Tibial artery (tissue), 4 donors: Measurements from ENCODE around the gene SPOCK3.

ENCODE experiments used
- DNase-seq, 2 donors: peaks; one replicate each; pipeline ENCODE4 v3.0.0-alpha.2; 2019
- H3K27ac ChIP-seq, 2 donors: fragments of 200-600 bp; sonication (generic) in 1 of 2; 1 replicate in 1 of 2; 2 replicates in 1 of 2; pipeline ENCODE4 v1.5.1; 2018 to 2019; ENCODE audit warnings: mild to moderate bottlenecking in 1 of 2
- H3K27me3 ChIP-seq, 2 donors: fragments of 200-600 bp; sonication (generic) in 1 of 2; one replicate each; pipeline versions ENCODE4 v1.5.1 to v1.6.0; 2016 to 2019
- H3K36me3 ChIP-seq, 3 donors: fragments of 200-600 bp; sonication (generic) in 2 of 3; one replicate each; pipeline ENCODE4 v1.5.1; 2016 to 2019; ENCODE audit warnings: mild to moderate bottlenecking in 2 of 3
- H3K4me1 ChIP-seq, 4 donors: fragments of 200-600 bp; sonication (generic) in 2 of 4; 1 replicate in 3 of 4; 2 replicates in 1 of 4; pipeline ENCODE4 v1.5.1; 2016 to 2019
- H3K4me3 ChIP-seq, 2 donors: fragments of 200-600 bp; sonication (generic) in 1 of 2; 1 replicate in 1 of 2; 2 replicates in 1 of 2; pipeline ENCODE4 v1.5.1; 2018 to 2019; ENCODE audit warnings: mild to moderate bottlenecking in 2 of 2
- H3K9me3 ChIP-seq, 3 donors: fragments of 200-600 bp; sonication (generic) in 1 of 3; one replicate each; pipeline ENCODE4 v1.5.1; 2016 to 2019
- intact Hi-C: fragments of 100-400 bp; cut with DNase I; formaldehyde crosslinking; loops from one replicate; pipeline ENCODE4 v1.15.0; 2023; ENCODE audit warnings: low total_unique reads
- TF ChIP-seq, protein P1 (sequence below), 2 experiments: fragments of 200-600 bp in 1 of 2; fragments of 450-650 bp in 1 of 2; IDR thresholded peaks; one replicate each; pipeline ENCODE4 v1.5.1; 2017 to 2019; ENCODE audit warnings: antibody characterized with exemption in 2 of 2, mild to moderate bottlenecking in 1 of 2, moderate library complexity in 1 of 2

SPOCK3 gene

DNA sequence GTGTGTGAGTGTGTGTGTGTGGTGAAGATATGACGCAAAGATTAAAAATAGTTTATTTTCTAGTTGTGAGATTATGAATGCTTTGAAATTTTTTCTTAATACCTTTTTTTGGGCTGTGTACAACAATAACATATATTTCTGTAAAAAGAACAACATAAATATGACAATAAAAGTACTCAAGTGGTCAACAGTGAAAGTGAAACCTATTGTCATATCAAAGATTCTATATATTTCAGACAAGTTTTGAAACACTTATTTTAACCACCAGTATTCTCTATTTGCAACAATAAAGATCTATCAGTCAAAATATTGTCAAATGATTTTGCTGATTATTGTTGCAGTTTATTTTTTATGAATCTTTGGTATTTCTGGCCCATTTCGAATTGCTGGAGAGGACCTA is 98.0 kb downstream of the SPOCK3 start:
- TF ChIP-seq, protein P1, sequence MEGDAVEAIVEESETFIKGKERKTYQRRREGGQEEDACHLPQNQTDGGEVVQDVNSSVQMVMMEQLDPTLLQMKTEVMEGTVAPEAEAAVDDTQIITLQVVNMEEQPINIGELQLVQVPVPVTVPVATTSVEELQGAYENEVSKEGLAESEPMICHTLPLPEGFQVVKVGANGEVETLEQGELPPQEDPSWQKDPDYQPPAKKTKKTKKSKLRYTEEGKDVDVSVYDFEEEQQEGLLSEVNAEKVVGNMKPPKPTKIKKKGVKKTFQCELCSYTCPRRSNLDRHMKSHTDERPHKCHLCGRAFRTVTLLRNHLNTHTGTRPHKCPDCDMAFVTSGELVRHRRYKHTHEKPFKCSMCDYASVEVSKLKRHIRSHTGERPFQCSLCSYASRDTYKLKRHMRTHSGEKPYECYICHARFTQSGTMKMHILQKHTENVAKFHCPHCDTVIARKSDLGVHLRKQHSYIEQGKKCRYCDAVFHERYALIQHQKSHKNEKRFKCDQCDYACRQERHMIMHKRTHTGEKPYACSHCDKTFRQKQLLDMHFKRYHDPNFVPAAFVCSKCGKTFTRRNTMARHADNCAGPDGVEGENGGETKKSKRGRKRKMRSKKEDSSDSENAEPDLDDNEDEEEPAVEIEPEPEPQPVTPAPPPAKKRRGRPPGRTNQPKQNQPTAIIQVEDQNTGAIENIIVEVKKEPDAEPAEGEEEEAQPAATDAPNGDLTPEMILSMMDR (IDR thresholded peaks at IDR 0.05) = no peak
- H3K27ac ChIP-seq = no peak overlapping the region
- no peaks in the 10 kb centered on the region for H3K36me3 ChIP-seq
- no peaks in the 10 kb centered on the region for H3K27me3 ChIP-seq
- no peak for DNase-seq
- intact Hi-C loops = no loop called here
- no peaks in the 10 kb centered on the region for H3K4me1 ChIP-seq
- no peaks in the 10 kb centered on the region for H3K9me3 ChIP-seq
- no peak overlapping the region for H3K4me3 ChIP-seq

DNA sequence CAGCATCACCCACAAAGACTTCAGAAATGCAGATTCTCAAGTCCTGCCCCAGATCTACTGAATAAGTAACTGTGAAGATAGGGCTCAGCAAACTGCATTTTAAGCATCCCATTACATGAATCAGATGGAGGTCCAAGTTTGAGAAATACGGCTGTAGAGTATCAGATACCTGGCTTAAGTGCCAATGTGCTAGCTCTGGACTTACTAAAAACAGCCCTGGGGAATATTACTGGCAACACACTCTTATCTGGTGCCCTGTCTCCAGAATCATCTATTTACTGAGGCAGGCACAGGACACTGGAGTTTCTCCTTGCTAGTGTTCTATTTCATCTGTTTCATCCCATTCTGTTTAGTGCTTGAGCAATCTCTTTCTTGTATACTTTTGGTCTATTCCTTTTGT is 105.1 kb downstream of the SPOCK3 start:
- H3K27ac ChIP-seq = no peak overlapping the region
- no peak for DNase-seq

DNA sequence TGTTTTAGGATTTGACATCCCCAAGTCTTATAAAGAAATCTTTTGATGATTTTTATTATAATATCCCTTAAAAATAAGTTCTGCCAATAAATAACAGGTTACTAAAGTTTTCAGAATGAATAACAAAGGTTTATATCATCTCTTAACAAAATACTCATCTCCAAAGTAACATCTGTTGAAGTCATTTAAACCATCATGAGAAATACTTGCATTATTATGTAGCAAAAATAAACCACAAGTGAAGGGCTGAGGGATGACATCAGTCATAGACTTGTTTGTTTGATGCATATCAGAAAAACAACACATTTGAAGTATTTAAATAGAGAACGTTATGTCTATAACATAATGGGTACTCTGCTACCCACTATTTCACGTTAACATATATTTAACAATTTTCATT is 114.9 kb downstream of the SPOCK3 start:
- Histone ChIP-seq H3K27me3 (no peaks in the 10 kb centered on the region), H3K27ac (no peak overlapping the region), H3K36me3 (no peaks in the 10 kb centered on the region), H3K9me3 (no peaks in the 10 kb centered on the region), H3K4me1 (no peaks in the 10 kb centered on the region), H3K4me3 (no peak overlapping the region)
- intact Hi-C loops = no loop called here
- TF ChIP-seq, protein P1 (IDR thresholded peaks at IDR 0.05) = no peak
- no peak for DNase-seq

More for the DNA sequence above, 105.1 kb downstream of the SPOCK3 start:
- Histone ChIP-seq H3K27me3 (no peaks in the 10 kb centered on the region), H3K9me3 (no peaks in the 10 kb centered on the region), H3K36me3 (no peaks in the 10 kb centered on the region), H3K4me3 (no peak overlapping the region), H3K4me1 (no peaks in the 10 kb centered on the region)
- intact Hi-C loops = no loop called here
- TF ChIP-seq, protein P1 (IDR thresholded peaks at IDR 0.05) = no peak

DNA sequence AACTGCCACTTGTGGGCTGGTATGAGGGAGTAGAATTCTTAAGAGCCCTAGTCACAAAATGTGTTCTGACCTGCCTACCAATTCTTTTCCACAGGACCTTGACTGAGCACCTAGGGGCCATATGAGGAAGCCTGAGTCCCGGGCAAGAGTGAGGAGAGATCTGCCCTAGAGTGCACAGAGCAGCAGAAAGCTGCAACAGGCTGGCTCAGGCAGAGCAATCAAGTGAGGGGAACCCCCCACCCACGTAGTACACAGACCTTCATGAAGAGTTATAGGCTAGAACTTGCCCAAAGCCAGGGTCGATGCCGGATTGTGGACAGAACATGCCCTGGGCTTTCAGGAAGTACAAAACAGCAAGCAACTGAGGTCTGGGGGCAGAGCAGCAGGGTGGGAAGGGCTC is 117.0 kb downstream of the SPOCK3 start:
- Histone ChIP-seq H3K36me3 (no peaks in the 10 kb centered on the region), H3K27me3 (no peaks in the 10 kb centered on the region), H3K9me3 (no peaks in the 10 kb centered on the region), H3K4me1 (no peaks in the 10 kb centered on the region), H3K4me3 (no peak overlapping the region), H3K27ac (no peak overlapping the region)
- no peak for DNase-seq
- TF ChIP-seq, protein P1 (IDR thresholded peaks at IDR 0.05) = no peak
- intact Hi-C loops = no loop called here

DNA sequence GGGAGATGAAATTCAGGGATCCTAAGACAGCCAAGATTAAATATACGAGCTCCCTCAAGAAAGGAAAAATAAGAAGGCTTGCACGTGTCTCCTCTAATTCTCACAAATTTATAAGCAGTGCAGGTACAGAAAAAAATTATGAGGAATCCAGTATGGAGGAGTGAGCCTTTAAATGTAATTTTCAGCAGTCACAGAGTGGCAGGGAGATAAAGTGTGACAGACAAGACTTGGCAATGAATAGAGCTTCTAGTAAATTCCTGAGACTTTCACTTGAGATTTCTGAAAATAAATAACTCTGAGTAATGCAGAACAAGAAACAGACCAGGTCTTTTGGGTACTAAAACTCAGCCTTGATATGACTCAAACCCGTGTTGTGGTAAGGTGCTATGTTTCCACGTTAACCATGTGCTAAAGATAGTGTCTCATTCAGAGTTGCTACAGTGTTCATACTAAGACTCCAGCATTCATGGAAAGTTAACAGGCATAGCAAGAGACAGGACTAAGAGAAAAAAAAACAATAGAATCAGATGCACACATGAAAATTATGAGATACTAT is 119.8 kb downstream of the SPOCK3 start:
- no peaks in the 10 kb centered on the region for H3K4me1 ChIP-seq
- H3K9me3 ChIP-seq = no peaks in the 10 kb centered on the region
- no peaks in the 10 kb centered on the region for H3K36me3 ChIP-seq
- TF ChIP-seq, protein P1 (IDR thresholded peaks at IDR 0.05) = no peak
- H3K27ac ChIP-seq = no peak overlapping the region
- intact Hi-C loops = no loop called here
- DNase-seq = no peak
- H3K27me3 ChIP-seq = no peaks in the 10 kb centered on the region
- H3K4me3 ChIP-seq = no peak overlapping the region

DNA sequence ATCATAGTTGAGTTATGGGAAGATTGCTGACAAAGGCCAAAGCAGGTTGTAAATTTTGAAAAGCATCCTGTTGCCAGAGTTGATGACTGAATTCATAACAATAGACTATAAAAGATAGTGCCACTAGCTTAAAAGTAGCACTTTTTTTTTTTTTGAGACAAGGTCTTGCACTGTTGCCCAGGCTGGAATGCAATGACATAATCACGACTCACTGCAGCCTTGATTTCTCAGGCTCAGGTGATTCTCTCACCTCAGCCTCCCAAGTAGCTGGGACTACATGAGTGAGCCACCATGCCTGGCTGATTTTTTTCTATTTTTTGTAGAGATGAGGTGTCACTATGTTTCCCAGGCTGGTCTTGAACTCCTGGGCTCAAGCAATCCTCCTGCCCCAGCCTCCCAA is 122.7 kb downstream of the SPOCK3 start:
- intact Hi-C loops = no loop called here
- Histone ChIP-seq H3K9me3 (no peaks in the 10 kb centered on the region), H3K27me3 (no peaks in the 10 kb centered on the region), H3K4me3 (no peak overlapping the region), H3K27ac (no peak overlapping the region), H3K36me3 (no peaks in the 10 kb centered on the region), H3K4me1 (no peaks in the 10 kb centered on the region)
- TF ChIP-seq, protein P1 (IDR thresholded peaks at IDR 0.05) = no peak
- no peak for DNase-seq
